Measurements from ENCODE around the gene CSTPP1. TPM values are rescaled to one million over a fixed set of nuclear protein-coding genes. Genes with fewer than 3 reads are reported as not detected.

Gene CSTPP1
- total and polyA plus RNA-seq, 2 donors (not counting 3 experiments of a cell fraction or from before 2014, with no cell fraction given), result 25.9 to 38.2 TPM

DNA sequence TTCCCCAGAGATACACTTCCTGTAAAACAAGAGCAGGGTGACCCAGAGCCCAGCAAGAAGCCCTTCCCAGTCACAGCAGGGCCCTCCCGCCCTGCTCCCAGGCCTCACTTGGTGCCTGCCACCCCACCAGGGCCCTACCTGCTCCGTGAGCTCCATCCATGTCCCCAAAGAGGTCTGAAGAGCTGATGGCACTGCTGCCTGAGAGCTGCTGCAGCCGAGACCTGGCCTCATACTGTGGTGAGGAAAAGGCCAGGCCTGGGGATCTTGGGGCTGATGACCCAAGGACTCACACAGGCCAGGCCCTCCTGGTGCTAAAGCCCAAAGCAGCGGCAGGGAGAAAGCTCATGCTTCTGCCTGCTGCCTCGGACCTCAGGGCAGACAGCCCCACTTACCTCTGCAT is 229.8 kb downstream of the CSTPP1 start:
- BruUV-seq (replicated peaks), result no TSS peak
- Histone ChIP-seq H3K4me2 (ENCODE audit: insufficient read depth, low read length) (no peak overlapping the region), H3K36me3 (ENCODE audit: control insufficient read depth in 2 of 2, extremely low read depth in 1 of 2, insufficient read depth in 2 of 2, low read length in 2 of 2) (peaks cover 15 to 54% of the 10 kb centered on the region in 2 experiments), H2AFZ (ENCODE audit: low read depth, low read length) (no peak overlapping the region), H3K9me1 (replicated peaks; ENCODE audit: control insufficient read depth, extremely low read depth, insufficient read depth, low read length) (no peaks in the 10 kb centered on the region), H3K79me2 (ENCODE audit: control insufficient read depth, insufficient read depth, low read length) (peaks cover 10% of the 10 kb centered on the region), H3K4me1 (ENCODE audit: control insufficient read depth, extremely low read depth, insufficient read depth, low read length) (no peaks in the 10 kb centered on the region), H4K20me1 (replicated peaks; ENCODE audit: control insufficient read depth, extremely low read depth, insufficient read depth, low read length) (no peaks in the 10 kb centered on the region), H3K4me3 (replicated peaks in 1 of 3; ENCODE audit: insufficient read depth in 1 of 3, low read depth in 1 of 3, low read length in 3 of 3) (no peak overlapping the region), H3K9me3 (replicated peaks; ENCODE audit: control insufficient read depth, insufficient read depth, low read length) (no peaks in the 10 kb centered on the region), H3K27me3 (ENCODE audit: control insufficient read depth in 2 of 2, insufficient read depth in 2 of 2, low read length in 2 of 2) (no peaks in the 10 kb centered on the region), H3K27ac (ENCODE audit: insufficient read depth, low read depth, low read length) (no peak overlapping the region), H3K9ac (replicated peaks; ENCODE audit: extremely low read depth, insufficient read depth, low read length) (no peak overlapping the region)
- ChIA-PET POLR2A (no interaction called here), CTCF (interaction anchor here (1.5 to 2.3 kb wide), 2 partner anchors 13 to 14 kb away, joined by 3 to 10 read pairs; no protein-coding TSS in a partner anchor)
- intact Hi-C loops (cut with micrococcal nuclease), result no loop called here
- TF ChIP-seq, protein P1, sequence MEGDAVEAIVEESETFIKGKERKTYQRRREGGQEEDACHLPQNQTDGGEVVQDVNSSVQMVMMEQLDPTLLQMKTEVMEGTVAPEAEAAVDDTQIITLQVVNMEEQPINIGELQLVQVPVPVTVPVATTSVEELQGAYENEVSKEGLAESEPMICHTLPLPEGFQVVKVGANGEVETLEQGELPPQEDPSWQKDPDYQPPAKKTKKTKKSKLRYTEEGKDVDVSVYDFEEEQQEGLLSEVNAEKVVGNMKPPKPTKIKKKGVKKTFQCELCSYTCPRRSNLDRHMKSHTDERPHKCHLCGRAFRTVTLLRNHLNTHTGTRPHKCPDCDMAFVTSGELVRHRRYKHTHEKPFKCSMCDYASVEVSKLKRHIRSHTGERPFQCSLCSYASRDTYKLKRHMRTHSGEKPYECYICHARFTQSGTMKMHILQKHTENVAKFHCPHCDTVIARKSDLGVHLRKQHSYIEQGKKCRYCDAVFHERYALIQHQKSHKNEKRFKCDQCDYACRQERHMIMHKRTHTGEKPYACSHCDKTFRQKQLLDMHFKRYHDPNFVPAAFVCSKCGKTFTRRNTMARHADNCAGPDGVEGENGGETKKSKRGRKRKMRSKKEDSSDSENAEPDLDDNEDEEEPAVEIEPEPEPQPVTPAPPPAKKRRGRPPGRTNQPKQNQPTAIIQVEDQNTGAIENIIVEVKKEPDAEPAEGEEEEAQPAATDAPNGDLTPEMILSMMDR (IDR thresholded peaks at IDR 0.05; ENCODE audit: extremely low read depth in 1 of 2, insufficient read depth in 1 of 2, low read depth in 1 of 2, low read length in 2 of 2), result no peak
- TF ChIP-seq POLR2AphosphoS5 (IDR thresholded peaks at IDR 0.05; ENCODE audit: insufficient read depth, low read depth, low read length) (no peak), MYC (IDR thresholded peaks at IDR 0.05; ENCODE audit: low read depth, low read length) (no peak)
- FAIRE-seq (no peak), DNase-seq (ENCODE audit: low read depth, low spot score) (no peak)
- dilution Hi-C loops (cut with MboI; ENCODE audit: extremely low pct_ligation_motif_present, low sequenced_read_pairs), result no loop called here

DNA sequence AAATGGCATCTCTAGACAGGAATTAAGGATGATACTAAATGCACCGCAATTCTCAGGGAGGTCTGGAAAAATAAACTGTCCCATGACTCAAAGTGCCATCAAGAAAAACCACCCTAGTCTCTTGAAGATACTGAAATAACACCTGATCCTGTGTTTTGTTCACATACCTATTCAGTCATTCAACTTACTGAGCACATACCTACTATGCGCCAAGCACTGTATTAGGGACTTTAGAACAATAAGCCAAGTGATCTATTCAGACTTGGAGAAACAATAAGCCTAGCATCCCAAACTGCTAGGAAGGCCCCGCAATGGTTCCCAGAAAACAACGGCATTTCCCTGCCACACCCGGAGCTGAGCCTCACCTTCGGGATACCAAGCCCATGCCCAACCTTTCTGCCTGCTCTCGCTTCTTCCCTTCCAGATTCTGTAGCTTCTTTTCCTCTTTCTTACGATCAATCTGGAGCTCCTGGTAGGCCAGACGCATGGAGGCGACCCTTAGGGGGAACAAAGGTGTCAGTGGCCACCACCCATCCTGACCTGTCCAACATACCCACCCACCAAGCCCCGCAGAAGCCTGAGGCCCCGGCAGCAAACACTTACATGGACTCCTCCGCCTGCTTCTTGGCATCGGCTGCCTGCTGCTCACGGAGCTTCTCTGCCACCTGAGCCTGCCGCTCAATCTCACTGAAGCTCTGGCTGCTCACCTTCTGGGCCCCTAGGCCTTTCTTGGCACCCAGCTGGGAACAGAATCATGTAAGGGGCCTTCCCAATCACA is 234.7 kb downstream of the CSTPP1 start:
- intact Hi-C loops (cut with micrococcal nuclease), result no loop called here
- Histone ChIP-seq H3K27ac (ENCODE audit: insufficient read depth, low read depth, low read length) (no peak overlapping the region), H3K27me3 (ENCODE audit: control insufficient read depth in 2 of 2, insufficient read depth in 2 of 2, low read length in 2 of 2) (no peaks in the 10 kb centered on the region), H3K9me3 (replicated peaks; ENCODE audit: control insufficient read depth, insufficient read depth, low read length) (no peaks in the 10 kb centered on the region), H3K9me1 (replicated peaks; ENCODE audit: control insufficient read depth, extremely low read depth, insufficient read depth, low read length) (no peaks in the 10 kb centered on the region), H3K36me3 (ENCODE audit: control insufficient read depth in 2 of 2, extremely low read depth in 1 of 2, insufficient read depth in 2 of 2, low read length in 2 of 2) (peaks cover 17 to 57% of the 10 kb centered on the region in 2 experiments), H3K4me2 (ENCODE audit: insufficient read depth, low read length) (no peak overlapping the region), H2AFZ (ENCODE audit: low read depth, low read length) (no peak overlapping the region), H3K4me3 (replicated peaks in 1 of 3; ENCODE audit: insufficient read depth in 1 of 3, low read depth in 1 of 3, low read length in 3 of 3) (no peak overlapping the region), H3K79me2 (ENCODE audit: control insufficient read depth, insufficient read depth, low read length) (peaks cover 50% of the 10 kb centered on the region), H3K4me1 (ENCODE audit: control insufficient read depth, extremely low read depth, insufficient read depth, low read length) (peaks cover 10% of the 10 kb centered on the region), H3K9ac (replicated peaks; ENCODE audit: extremely low read depth, insufficient read depth, low read length) (no peak overlapping the region), H4K20me1 (replicated peaks; ENCODE audit: control insufficient read depth, extremely low read depth, insufficient read depth, low read length) (no peaks in the 10 kb centered on the region)
- no peak for DNase-seq (ENCODE audit: low read depth, low spot score)
- TF ChIP-seq POLR2AphosphoS5 (IDR thresholded peaks at IDR 0.05; ENCODE audit: insufficient read depth, low read depth, low read length), result no peak
- TF ChIP-seq, protein P1 (IDR thresholded peaks at IDR 0.05; ENCODE audit: extremely low read depth in 1 of 2, insufficient read depth in 1 of 2, low read depth in 1 of 2, low read length in 2 of 2), result no peak
- no peak for TF ChIP-seq EZH2 (IDR thresholded peaks at IDR 0.05; ENCODE audit: borderline replicate concordance, low read depth, low read length, severe bottlenecking)
- no peak for TF ChIP-seq JUN (IDR thresholded peaks at IDR 0.05; ENCODE audit: borderline replicate concordance, insufficient read depth, insufficient read length, low read depth)
- TF ChIP-seq, protein P2, sequence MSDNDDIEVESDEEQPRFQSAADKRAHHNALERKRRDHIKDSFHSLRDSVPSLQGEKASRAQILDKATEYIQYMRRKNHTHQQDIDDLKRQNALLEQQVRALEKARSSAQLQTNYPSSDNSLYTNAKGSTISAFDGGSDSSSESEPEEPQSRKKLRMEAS (IDR thresholded peaks at IDR 0.05; ENCODE audit: insufficient read depth, insufficient read length), result no peak
- TF ChIP-seq FOS (IDR thresholded peaks at IDR 0.05; ENCODE audit: borderline replicate concordance, insufficient read depth, low read length), result no peak
- no peak for TF ChIP-seq MYC (IDR thresholded peaks at IDR 0.05; ENCODE audit: low read depth, low read length)
- TF ChIP-seq POLR2A (IDR thresholded peaks at IDR 0.05; ENCODE audit: low read depth, low read length), result no peak
- no peak for TF ChIP-seq GATA2 (IDR thresholded peaks at IDR 0.05; ENCODE audit: insufficient read depth, insufficient read length, low read depth, low read length)
- CTCF ChIA-PET, result interaction anchor here (1.5 to 2.5 kb wide), 2 partner anchors 11 to 18 kb away, joined by 6 to 11 read pairs; no protein-coding TSS in a partner anchor
- dilution Hi-C loops (cut with MboI; ENCODE audit: extremely low pct_ligation_motif_present, low sequenced_read_pairs), result no loop called here
- FAIRE-seq, result no peak
- POLR2A ChIA-PET, result no interaction called here
- no TSS peak for BruUV-seq (replicated peaks)

All from endothelial cell of umbilical vein (primary cell).